Measurements from ENCODE around the gene RXRG. TPM values are rescaled to one million over a fixed set of nuclear protein-coding genes. Genes with fewer than 3 reads are reported as not detected.

RXRG gene
- total RNA-seq, 2 donors from 2014 or later = 0.20 to 0.74 TPM

DNA sequence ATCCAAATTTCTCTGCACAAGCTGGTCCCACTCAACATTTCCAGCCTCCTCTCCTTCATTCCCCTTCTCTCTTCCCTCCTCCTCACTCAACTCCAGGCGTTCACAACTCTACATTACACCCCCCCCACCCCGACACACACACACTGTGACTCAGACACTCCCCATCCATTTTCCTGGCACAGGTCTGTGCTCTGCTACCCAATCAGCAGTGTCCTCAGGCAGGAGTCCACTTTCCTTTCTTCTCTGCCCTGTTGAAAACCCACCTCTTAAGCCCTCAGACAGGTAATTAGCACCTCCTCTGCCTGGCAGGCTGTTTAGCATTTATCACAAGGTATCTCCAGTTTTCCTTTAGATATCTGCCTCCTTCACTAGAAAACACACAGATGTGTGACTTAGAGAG, 79.6 kb downstream of the RXRG start:
- Histone ChIP-seq H3K9me3 (no peaks in the 10 kb centered on the region), H3K4me1 (no peaks in the 10 kb centered on the region), H3K9ac (ENCODE audit: low read depth in 2 of 2, low read length in 2 of 2) (no peak overlapping the region), H3K27me3 (no peaks in the 10 kb centered on the region), H3K27ac (no peak overlapping the region), H3K4me3 (no peak overlapping the region), H3K36me3 (no peaks in the 10 kb centered on the region)
- DNase-seq = no peak
- TF ChIP-seq, protein P1, sequence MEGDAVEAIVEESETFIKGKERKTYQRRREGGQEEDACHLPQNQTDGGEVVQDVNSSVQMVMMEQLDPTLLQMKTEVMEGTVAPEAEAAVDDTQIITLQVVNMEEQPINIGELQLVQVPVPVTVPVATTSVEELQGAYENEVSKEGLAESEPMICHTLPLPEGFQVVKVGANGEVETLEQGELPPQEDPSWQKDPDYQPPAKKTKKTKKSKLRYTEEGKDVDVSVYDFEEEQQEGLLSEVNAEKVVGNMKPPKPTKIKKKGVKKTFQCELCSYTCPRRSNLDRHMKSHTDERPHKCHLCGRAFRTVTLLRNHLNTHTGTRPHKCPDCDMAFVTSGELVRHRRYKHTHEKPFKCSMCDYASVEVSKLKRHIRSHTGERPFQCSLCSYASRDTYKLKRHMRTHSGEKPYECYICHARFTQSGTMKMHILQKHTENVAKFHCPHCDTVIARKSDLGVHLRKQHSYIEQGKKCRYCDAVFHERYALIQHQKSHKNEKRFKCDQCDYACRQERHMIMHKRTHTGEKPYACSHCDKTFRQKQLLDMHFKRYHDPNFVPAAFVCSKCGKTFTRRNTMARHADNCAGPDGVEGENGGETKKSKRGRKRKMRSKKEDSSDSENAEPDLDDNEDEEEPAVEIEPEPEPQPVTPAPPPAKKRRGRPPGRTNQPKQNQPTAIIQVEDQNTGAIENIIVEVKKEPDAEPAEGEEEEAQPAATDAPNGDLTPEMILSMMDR (IDR thresholded peaks at IDR 0.05) = no peak
- intact Hi-C loops (cut with DNase I) = loop anchor here (5.0 kb wide), 1 partner anchor 218 kb away; no protein-coding TSS in a partner anchor

DNA sequence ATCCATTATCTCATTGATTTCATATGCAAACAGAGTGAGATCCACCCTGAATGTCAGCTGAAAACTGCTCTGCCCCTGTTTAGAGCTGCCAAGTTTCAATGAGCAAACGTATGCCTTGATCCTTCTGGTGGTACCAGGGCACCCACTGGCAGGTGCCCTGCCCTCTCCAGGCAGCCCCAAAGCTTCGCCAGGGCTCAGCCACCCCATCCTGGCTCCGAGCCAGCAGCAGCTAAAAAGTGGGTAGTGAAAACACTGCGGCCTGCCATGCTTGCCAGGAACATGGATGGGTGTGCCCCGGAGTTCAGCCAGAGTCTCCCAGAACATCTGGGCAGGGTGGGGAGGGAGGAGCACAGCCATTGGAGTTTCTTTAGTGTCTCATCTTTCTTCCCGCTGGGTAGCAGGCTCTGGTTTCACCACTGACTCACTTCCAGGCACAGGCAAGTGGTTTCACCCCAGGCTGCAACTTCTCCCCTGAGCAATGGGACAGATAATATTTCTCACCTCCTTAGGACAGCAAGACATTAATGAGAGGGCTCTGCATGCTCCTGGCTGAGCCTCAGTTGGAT, 80.3 kb downstream of the RXRG start:
- H3K27ac ChIP-seq = no peak overlapping the region
- DNase-seq = no peak
- H3K9ac ChIP-seq (ENCODE audit: low read depth in 2 of 2, low read length in 2 of 2) = no peak overlapping the region
- intact Hi-C loops (cut with DNase I) = loop anchor here (5.0 kb wide), 1 partner anchor 217 kb away; no protein-coding TSS in a partner anchor
- no peaks in the 10 kb centered on the region for H3K4me1 ChIP-seq
- H3K36me3 ChIP-seq = no peaks in the 10 kb centered on the region
- no peak overlapping the region for H3K4me3 ChIP-seq
- no peaks in the 10 kb centered on the region for H3K27me3 ChIP-seq
- H3K9me3 ChIP-seq = no peaks in the 10 kb centered on the region
- TF ChIP-seq, protein P1 (IDR thresholded peaks at IDR 0.05) = no peak

DNA sequence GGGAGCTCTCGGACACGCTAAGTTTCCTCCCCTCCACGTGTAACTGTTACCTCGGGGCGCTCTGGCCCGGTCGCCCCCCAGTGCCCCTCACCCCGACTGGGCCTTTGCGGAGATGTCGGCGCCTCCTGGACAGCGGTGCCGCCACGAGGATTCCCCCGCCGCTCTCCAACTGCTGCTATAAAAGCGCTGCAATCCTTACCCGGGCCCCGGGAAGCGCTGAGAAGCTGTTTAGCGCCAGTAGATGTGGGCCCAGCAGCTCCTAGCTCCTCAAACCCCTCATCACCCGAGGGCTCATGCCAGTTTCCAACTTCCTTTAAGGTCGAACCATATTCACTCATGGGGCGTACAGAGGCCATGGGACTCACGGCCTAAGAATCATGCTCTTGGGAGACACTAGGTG, 88.0 kb downstream of the RXRG start:
- DNase-seq = no peak

DNA sequence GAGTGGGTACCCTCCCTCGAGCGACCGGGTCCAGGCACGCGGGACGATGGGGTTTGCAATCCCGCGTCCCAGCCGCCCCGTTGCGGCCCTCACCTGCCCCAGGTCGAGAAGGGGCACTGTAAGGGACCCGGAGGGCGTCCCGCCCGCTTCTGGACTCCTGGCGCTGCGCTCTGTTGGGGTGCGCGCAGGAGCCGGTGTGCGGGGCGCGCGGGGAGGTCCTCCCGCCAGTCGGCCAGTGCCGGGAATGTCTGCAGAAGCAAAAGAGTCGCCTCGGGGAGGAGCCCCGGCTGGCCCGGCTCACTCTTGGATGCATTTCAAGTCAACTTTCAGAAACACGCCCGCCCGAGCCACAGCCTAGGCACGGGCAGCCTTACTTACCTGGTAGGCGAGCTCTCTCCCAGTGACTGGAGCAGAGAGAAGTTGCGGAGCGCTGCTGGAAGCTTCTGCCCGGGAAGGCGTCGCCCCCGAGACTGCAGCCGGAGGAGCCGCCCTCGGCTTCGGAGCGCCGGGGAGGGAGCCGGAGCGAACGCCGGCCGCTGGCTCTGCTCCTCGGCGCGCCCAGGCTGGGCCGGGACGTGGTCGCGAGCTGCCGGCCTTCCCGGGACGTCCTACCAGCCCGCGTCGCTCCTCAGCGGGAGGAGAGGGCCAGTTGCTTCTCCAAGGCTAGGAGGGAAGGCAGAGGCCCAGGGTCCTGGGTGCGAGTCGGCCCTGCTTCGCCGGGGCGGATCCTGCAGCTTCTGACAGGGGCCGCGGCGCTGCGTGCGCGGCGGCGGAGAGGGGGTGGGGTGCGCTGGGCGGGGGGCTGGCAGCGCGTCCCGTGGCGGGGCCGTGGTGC, 88.7 kb downstream of the RXRG start, which contains the start of gene LMX1A:
Gene LMX1A, minus strand, starts transcription at position 739 of the 835 bp plus-strand sequence. CDS start 1,156 bp downstream, outside the sequence.
- TF ChIP-seq, protein P1 (IDR thresholded peaks at IDR 0.05) = no peak
- H3K27me3 ChIP-seq = peaks cover 65% of the 10 kb centered on the region
- H3K4me1 ChIP-seq = peaks cover 12% of the 10 kb centered on the region
- no peak within 1 kb of the TSS for H3K27ac ChIP-seq
- H3K9me3 ChIP-seq = no peaks in the 10 kb centered on the region
- no peak within 1 kb of the TSS for H3K9ac ChIP-seq (ENCODE audit: low read depth in 2 of 2, low read length in 2 of 2)
- intact Hi-C loops (cut with DNase I) = no loop called here
- H3K36me3 ChIP-seq = no peaks in the 10 kb centered on the region
- peak; percentile 53 for DNase-seq
- H3K4me3 ChIP-seq = peak within 1 kb of the TSS; percentile 20

More for the DNA sequence above, 88.0 kb downstream of the RXRG start:
- no peak overlapping the region for H3K9ac ChIP-seq (ENCODE audit: low read depth in 2 of 2, low read length in 2 of 2)
- peak overlapping the region; percentile 20 for H3K4me3 ChIP-seq
- H3K9me3 ChIP-seq = no peaks in the 10 kb centered on the region
- peaks cover 12% of the 10 kb centered on the region for H3K4me1 ChIP-seq
- intact Hi-C loops (cut with DNase I) = no loop called here
- no peak overlapping the region for H3K27ac ChIP-seq
- H3K27me3 ChIP-seq = peaks cover 61% of the 10 kb centered on the region
- TF ChIP-seq, protein P1 (IDR thresholded peaks at IDR 0.05) = no peak
- H3K36me3 ChIP-seq = no peaks in the 10 kb centered on the region

DNA sequence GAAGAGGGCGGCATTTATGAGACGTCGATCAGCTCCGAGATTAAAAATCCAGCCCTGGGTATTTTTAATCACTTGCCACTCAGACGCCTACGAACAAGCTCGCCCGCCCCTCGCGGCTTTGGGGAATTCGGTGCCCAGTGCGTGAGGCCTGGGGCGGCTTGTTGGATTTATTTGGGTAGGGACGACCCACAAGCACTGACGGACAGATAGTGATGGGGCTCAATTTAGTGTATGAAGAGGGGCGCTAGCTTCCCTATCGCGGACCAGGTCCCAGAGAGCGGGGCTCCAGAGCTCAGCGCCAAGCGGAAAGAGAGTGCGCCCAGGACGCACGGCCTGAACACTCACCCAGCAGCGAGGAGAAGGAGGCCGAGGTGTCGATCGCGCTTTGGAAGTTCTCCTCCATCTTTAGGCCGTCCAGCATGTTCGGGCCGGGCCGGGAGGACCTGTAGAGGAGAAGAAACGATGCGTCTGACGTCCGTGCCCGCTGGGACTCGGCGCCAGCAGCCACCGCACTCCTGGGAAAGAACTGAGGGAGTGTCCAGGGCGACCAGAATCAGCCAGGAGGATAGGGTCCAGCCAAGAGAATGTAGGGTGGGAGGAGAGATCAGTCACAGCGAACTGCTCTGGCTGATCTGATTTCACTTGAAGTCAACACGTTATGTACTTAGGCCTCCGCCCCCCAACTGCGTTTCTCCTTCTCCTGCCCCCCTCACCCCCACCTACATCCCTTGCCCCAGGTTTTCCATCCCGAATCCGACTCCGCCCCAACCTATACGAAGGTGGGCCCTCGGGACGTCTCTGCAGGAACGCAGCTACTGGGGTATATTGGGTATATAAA, 89.6 kb downstream of the RXRG start:
- H3K9ac ChIP-seq (ENCODE audit: low read depth in 2 of 2, low read length in 2 of 2) = no peak overlapping the region
- no peak overlapping the region for H3K4me3 ChIP-seq
- TF ChIP-seq, protein P1 (IDR thresholded peaks at IDR 0.05) = no peak
- no peak for DNase-seq
- intact Hi-C loops (cut with DNase I) = no loop called here
- H3K27ac ChIP-seq = no peak overlapping the region
- H3K9me3 ChIP-seq = no peaks in the 10 kb centered on the region
- no peaks in the 10 kb centered on the region for H3K36me3 ChIP-seq
- H3K4me1 ChIP-seq = peaks cover 12% of the 10 kb centered on the region
- H3K27me3 ChIP-seq = peaks cover 73% of the 10 kb centered on the region
